OCI-LY1 (cell line): ENCODE data around the gene KIAA1549.

Source experiments
- CTCF ChIP-seq: fragments of 200-600 bp; sonication (generic), shearing (Covaris generic); IDR thresholded peaks from 2 replicates; pipeline ENCODE4 v1.5.1; 2017; ENCODE audit warnings: mild to moderate bottlenecking, antibody characterized with exemption, low read length, moderate library complexity, mixed read lengths
- EZH2 ChIP-seq: fragments of 200-600 bp; sonication (generic), shearing (Covaris generic); IDR thresholded peaks from 2 replicates; pipeline ENCODE4 v1.8.0; 2017; ENCODE audit warnings: borderline replicate concordance, mixed run types, mild to moderate bottlenecking, antibody characterized with exemption, low read length, moderate library complexity, mixed read lengths

GRCh38 chr7:138871814-138872090 lies 109.4 kb downstream of the KIAA1549 start:
- TF ChIP-seq CTCF (no peak), EZH2 (no peak)
